PC-9 (cell line): ENCODE data around the gene C11orf86.

ENCODE experiments used
- EZH2 ChIP-seq: fragments of 200-600 bp; sonication (generic); IDR thresholded peaks from 2 replicates; pipeline ENCODE4 v1.8.0; 2017; ENCODE audit warnings: antibody characterized with exemption, low read depth
- TF ChIP-seq, protein P1 (sequence below): fragments of 200-600 bp; sonication (generic); conservative IDR thresholded peaks from 2 replicates; pipeline ENCODE4 v1.6.1; 2017; ENCODE audit warnings: mixed run types, antibody characterized with exemption, mild to moderate bottlenecking, moderate library complexity

- TF ChIP-seq, protein P1, sequence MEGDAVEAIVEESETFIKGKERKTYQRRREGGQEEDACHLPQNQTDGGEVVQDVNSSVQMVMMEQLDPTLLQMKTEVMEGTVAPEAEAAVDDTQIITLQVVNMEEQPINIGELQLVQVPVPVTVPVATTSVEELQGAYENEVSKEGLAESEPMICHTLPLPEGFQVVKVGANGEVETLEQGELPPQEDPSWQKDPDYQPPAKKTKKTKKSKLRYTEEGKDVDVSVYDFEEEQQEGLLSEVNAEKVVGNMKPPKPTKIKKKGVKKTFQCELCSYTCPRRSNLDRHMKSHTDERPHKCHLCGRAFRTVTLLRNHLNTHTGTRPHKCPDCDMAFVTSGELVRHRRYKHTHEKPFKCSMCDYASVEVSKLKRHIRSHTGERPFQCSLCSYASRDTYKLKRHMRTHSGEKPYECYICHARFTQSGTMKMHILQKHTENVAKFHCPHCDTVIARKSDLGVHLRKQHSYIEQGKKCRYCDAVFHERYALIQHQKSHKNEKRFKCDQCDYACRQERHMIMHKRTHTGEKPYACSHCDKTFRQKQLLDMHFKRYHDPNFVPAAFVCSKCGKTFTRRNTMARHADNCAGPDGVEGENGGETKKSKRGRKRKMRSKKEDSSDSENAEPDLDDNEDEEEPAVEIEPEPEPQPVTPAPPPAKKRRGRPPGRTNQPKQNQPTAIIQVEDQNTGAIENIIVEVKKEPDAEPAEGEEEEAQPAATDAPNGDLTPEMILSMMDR = no peak
- TF ChIP-seq EZH2 = no peak
These were observed 16.2 kb upstream of the C11orf86 start for GRCh38 chr11:66958956-66959274.
